ENCODE measurements around the gene AMIGO3.

- no peak for TF ChIP-seq NR2F2 (IDR thresholded peaks at IDR 0.05)
- TF ChIP-seq, protein P1, sequence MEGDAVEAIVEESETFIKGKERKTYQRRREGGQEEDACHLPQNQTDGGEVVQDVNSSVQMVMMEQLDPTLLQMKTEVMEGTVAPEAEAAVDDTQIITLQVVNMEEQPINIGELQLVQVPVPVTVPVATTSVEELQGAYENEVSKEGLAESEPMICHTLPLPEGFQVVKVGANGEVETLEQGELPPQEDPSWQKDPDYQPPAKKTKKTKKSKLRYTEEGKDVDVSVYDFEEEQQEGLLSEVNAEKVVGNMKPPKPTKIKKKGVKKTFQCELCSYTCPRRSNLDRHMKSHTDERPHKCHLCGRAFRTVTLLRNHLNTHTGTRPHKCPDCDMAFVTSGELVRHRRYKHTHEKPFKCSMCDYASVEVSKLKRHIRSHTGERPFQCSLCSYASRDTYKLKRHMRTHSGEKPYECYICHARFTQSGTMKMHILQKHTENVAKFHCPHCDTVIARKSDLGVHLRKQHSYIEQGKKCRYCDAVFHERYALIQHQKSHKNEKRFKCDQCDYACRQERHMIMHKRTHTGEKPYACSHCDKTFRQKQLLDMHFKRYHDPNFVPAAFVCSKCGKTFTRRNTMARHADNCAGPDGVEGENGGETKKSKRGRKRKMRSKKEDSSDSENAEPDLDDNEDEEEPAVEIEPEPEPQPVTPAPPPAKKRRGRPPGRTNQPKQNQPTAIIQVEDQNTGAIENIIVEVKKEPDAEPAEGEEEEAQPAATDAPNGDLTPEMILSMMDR (IDR thresholded peaks at IDR 0.05; ENCODE audit: low read depth, low read length, missing input control), result no peak
- TF ChIP-seq YY1 (IDR thresholded peaks at IDR 0.05), result no peak
- no peak for TF ChIP-seq TAF1 (conservative IDR thresholded peaks at IDR 0.05)
- TF ChIP-seq, protein P2, sequence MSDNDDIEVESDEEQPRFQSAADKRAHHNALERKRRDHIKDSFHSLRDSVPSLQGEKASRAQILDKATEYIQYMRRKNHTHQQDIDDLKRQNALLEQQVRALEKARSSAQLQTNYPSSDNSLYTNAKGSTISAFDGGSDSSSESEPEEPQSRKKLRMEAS (IDR thresholded peaks at IDR 0.05), result no peak
- TF ChIP-seq EGR1 (IDR thresholded peaks at IDR 0.05; ENCODE audit: low read depth in 2 of 2), result no peak
- TF ChIP-seq GABPA (IDR thresholded peaks at IDR 0.05 in 1 of 2, conservative IDR thresholded peaks at IDR 0.05 in 1 of 2), result no peak
- no peak for TF ChIP-seq FOXA2 (IDR thresholded peaks at IDR 0.05)
- TF ChIP-seq FOXA1 (IDR thresholded peaks at IDR 0.05), result no peak
- TF ChIP-seq SP1 (IDR thresholded peaks at IDR 0.05), result peak; percentile 58
- TF ChIP-seq RAD21 (IDR thresholded peaks at IDR 0.05), result no peak
- no peak for TF ChIP-seq JUND (IDR thresholded peaks at IDR 0.05)
- TF ChIP-seq, protein P3, sequence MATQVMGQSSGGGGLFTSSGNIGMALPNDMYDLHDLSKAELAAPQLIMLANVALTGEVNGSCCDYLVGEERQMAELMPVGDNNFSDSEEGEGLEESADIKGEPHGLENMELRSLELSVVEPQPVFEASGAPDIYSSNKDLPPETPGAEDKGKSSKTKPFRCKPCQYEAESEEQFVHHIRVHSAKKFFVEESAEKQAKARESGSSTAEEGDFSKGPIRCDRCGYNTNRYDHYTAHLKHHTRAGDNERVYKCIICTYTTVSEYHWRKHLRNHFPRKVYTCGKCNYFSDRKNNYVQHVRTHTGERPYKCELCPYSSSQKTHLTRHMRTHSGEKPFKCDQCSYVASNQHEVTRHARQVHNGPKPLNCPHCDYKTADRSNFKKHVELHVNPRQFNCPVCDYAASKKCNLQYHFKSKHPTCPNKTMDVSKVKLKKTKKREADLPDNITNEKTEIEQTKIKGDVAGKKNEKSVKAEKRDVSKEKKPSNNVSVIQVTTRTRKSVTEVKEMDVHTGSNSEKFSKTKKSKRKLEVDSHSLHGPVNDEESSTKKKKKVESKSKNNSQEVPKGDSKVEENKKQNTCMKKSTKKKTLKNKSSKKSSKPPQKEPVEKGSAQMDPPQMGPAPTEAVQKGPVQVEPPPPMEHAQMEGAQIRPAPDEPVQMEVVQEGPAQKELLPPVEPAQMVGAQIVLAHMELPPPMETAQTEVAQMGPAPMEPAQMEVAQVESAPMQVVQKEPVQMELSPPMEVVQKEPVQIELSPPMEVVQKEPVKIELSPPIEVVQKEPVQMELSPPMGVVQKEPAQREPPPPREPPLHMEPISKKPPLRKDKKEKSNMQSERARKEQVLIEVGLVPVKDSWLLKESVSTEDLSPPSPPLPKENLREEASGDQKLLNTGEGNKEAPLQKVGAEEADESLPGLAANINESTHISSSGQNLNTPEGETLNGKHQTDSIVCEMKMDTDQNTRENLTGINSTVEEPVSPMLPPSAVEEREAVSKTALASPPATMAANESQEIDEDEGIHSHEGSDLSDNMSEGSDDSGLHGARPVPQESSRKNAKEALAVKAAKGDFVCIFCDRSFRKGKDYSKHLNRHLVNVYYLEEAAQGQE (IDR thresholded peaks at IDR 0.05), result no peak
Observed at GRCh38 chr3:49727154-49727923, 7.9 kb upstream of the AMIGO3 start.
